GM12878 (cell line): ENCODE measurements around the gene NLN.

Experiments
- ATF2 ChIP-seq: IDR thresholded peaks from 2 replicates; pipeline ENCODE4 v1.6.1; 2012; ENCODE audit warnings: low read length, inconsistent platforms
- CHD4 ChIP-seq: fragments of 200-600 bp; sonication (generic); IDR thresholded peaks from 2 replicates; pipeline ENCODE4 v1.6.1; 2016; ENCODE audit warnings: mild to moderate bottlenecking
- CTCF ChIP-seq, 3 experiments: IDR thresholded peaks in 2 of 3; conservative IDR thresholded peaks in 1 of 3; 2 replicates each; pipeline ENCODE4 v1.5.1; 2011; ENCODE audit warnings: low read depth in 3 of 3, low read length in 3 of 3, mild to moderate bottlenecking in 3 of 3, control low read depth in 2 of 3, moderate library complexity in 2 of 3, inconsistent platforms in 1 of 3, mixed read lengths in 1 of 3; ENCODE audit not compliant: control insufficient read depth in 2 of 3, insufficient read depth in 1 of 3; ENCODE audit errors: extremely low read depth in 1 of 3
- HCFC1 ChIP-seq: fragments of 150-350 bp; IDR thresholded peaks from 2 replicates; pipeline ENCODE4 v1.6.1; 2014; ENCODE audit warnings: low read length
- IKZF2 ChIP-seq, 2 experiments: fragments of 450-650 bp; IDR thresholded peaks; 2 replicates each; pipeline ENCODE4 v1.6.1; 2017; ENCODE audit warnings: mild to moderate bottlenecking in 2 of 2, moderate library complexity in 2 of 2
- KAT2A ChIP-seq: conservative IDR thresholded peaks from 2 replicates; pipeline ENCODE4 v1.6.1; 2011; ENCODE audit warnings: low read depth, low read length; ENCODE audit not compliant: control insufficient read depth
- LARP7 ChIP-seq: fragments of 450-650 bp; IDR thresholded peaks from 2 replicates; pipeline ENCODE4 v1.6.1; 2017; ENCODE audit warnings: mild to moderate bottlenecking
- NR2C2 ChIP-seq: IDR thresholded peaks from 2 replicates; pipeline ENCODE4 v1.6.1; 2011; ENCODE audit warnings: borderline replicate concordance, low read depth; ENCODE audit not compliant: control insufficient read depth, insufficient read length
- PKNOX1 ChIP-seq: fragments of 450-650 bp; IDR thresholded peaks from 2 replicates; pipeline ENCODE4 v1.6.1; 2016; ENCODE audit warnings: mild to moderate bottlenecking
- TAF1 ChIP-seq: IDR thresholded peaks from 2 replicates; pipeline ENCODE4 v1.6.1; 2011; ENCODE audit warnings: mild to moderate bottlenecking, low read depth, low read length, borderline replicate concordance
- USF1 ChIP-seq: IDR thresholded peaks from 2 replicates; pipeline ENCODE4 v1.6.1; 2011; ENCODE audit warnings: borderline replicate concordance, low read depth, mild to moderate bottlenecking, moderate library complexity, mixed read lengths, low read length; ENCODE audit not compliant: insufficient read depth; ENCODE audit errors: extremely low read length
- YY1 ChIP-seq: IDR thresholded peaks from 2 replicates; pipeline ENCODE4 v1.6.1; 2011; ENCODE audit warnings: low read depth, mild to moderate bottlenecking, low read length
- ZBTB40 ChIP-seq: fragments of 450-650 bp; IDR thresholded peaks from 2 replicates; pipeline ENCODE4 v1.6.1; 2016; ENCODE audit warnings: mild to moderate bottlenecking, moderate library complexity, borderline replicate concordance

- TF ChIP-seq CTCF (IDR thresholded peaks at IDR 0.05 in 2 of 3, conservative IDR thresholded peaks at IDR 0.05 in 1 of 3; ENCODE audit: control insufficient read depth in 2 of 3, extremely low read depth in 1 of 3, insufficient read depth in 1 of 3, low read depth in 3 of 3, low read length in 3 of 3) (no peak), PKNOX1 (no peak), USF1 (no peak), KAT2A (no peak), TAF1 (no peak), NR2C2 (no peak), IKZF2 (IDR thresholded peaks at IDR 0.05) (no peak), ATF2 (no peak), YY1 (no peak), HCFC1 (no peak), LARP7 (no peak), ZBTB40 (no peak), CHD4 (no peak)
These were observed 20.0 kb upstream of the NLN start for GRCh38 chr5:65702036-65702435.
